GM23338 (cell line): Measurements from ENCODE around the gene UNC5B. TPM values are rescaled to one million over a fixed set of nuclear protein-coding genes. Genes with fewer than 3 reads are reported as not detected.

ENCODE experiments used
- ATAC-seq: fragments of 200-7000 bp; cut with Tn5 transposase; 3 replicates; pipeline ENCODE4 v1.9.1; 2020
- DNase-seq: peaks from one replicate; pipeline ENCODE4 v3.0.0-alpha.2; 2015; ENCODE audit warnings: low spot score
- H2AFZ ChIP-seq: fragments of 200-600 bp; sonication (generic); 2 replicates; pipeline ENCODE4 v1.8.0; 2016; ENCODE audit warnings: antibody characterized with exemption, mild to moderate bottlenecking, moderate library complexity
- H3F3A ChIP-seq: fragments of 200-600 bp; sonication (generic); replicated peaks from 2 replicates; pipeline ENCODE4 v1.8.0; 2017; ENCODE audit warnings: antibody characterized with exemption, mixed run types, low read depth
- H3K27ac ChIP-seq: fragments of 200-600 bp; sonication (generic); 2 replicates; pipeline ENCODE4 v1.6.1; 2016; ENCODE audit warnings: low read depth
- H3K27me3 ChIP-seq: fragments of 200-600 bp; sonication (generic); 2 replicates; pipeline ENCODE4 v1.8.0; 2016; ENCODE audit warnings: mild to moderate bottlenecking, mixed run types, moderate library complexity; ENCODE audit not compliant: insufficient read depth
- H3K36me3 ChIP-seq: fragments of 200-600 bp; sonication (generic); 2 replicates; pipeline ENCODE4 v1.8.0; 2016; ENCODE audit warnings: mild to moderate bottlenecking; ENCODE audit not compliant: insufficient read depth
- H3K4me1 ChIP-seq: fragments of 200-600 bp; sonication (generic); 2 replicates; pipeline ENCODE4 v1.8.0; 2016; ENCODE audit warnings: mild to moderate bottlenecking, moderate library complexity; ENCODE audit not compliant: insufficient read depth
- H3K4me2 ChIP-seq: fragments of 200-600 bp; sonication (generic); 2 replicates; pipeline ENCODE4 v1.7.1; 2017; ENCODE audit warnings: mixed run types
- H3K4me3 ChIP-seq: fragments of 200-600 bp; sonication (generic); 2 replicates; pipeline ENCODE4 v1.6.1; 2016; ENCODE audit warnings: mixed run types
- H3K79me2 ChIP-seq: fragments of 200-600 bp; sonication (generic); replicated peaks from 2 replicates; pipeline ENCODE4 v1.8.0; 2017; ENCODE audit warnings: mild to moderate bottlenecking; ENCODE audit not compliant: insufficient read depth
- H3K9me2 ChIP-seq: fragments of 200-600 bp; sonication (generic); 2 replicates; pipeline ENCODE4 v1.8.0; 2017; ENCODE audit not compliant: insufficient read depth
- H4K20me1 ChIP-seq: fragments of 200-600 bp; sonication (generic); replicated peaks from 2 replicates; pipeline ENCODE4 v1.8.0; 2017; ENCODE audit warnings: mild to moderate bottlenecking; ENCODE audit not compliant: insufficient read depth
- H3K27ac Mint-ChIP-seq: 2 replicates; pipeline ENCODE4 v1.8.0; 2020; ENCODE audit warnings: inconsistent platforms, mild to moderate bottlenecking, moderate library complexity, mixed read lengths
- H3K27me3 Mint-ChIP-seq: 3 replicates; pipeline ENCODE4 v1.8.0; 2022; ENCODE audit warnings: low read depth, mild to moderate bottlenecking, moderate library complexity, mixed read lengths, inconsistent platforms; ENCODE audit not compliant: insufficient read depth, poor library complexity
- H3K36me3 Mint-ChIP-seq: 3 replicates; pipeline ENCODE4 v1.8.0; 2021; ENCODE audit warnings: low read depth, mild to moderate bottlenecking, inconsistent platforms, moderate library complexity, mixed read lengths
- H3K4me1 Mint-ChIP-seq: 3 replicates; pipeline ENCODE4 v1.8.0; 2020; ENCODE audit warnings: mild to moderate bottlenecking, inconsistent platforms, mixed read lengths
- H3K4me3 Mint-ChIP-seq: 3 replicates; pipeline ENCODE4 v1.8.0; 2021; ENCODE audit warnings: moderate library complexity, mild to moderate bottlenecking, inconsistent platforms, mixed read lengths
- H3K9me3 Mint-ChIP-seq: 3 replicates; pipeline ENCODE4 v1.8.0; 2020; ENCODE audit warnings: moderate library complexity, mild to moderate bottlenecking, inconsistent platforms, mixed read lengths
- CTCF ChIP-seq, 2 experiments: fragments of 200-600 bp in 1 of 2; sonication (generic) in 1 of 2; conservative IDR thresholded peaks; 2 replicates each; pipeline versions ENCODE4 v1.5.1 to v1.6.1; 2016 to 2017; ENCODE audit warnings: antibody characterized with exemption in 2 of 2, low read depth in 2 of 2, mild to moderate bottlenecking in 2 of 2, moderate library complexity in 1 of 2
- ETS1 ChIP-seq: IDR thresholded peaks from 2 replicates; pipeline ENCODE4 v1.6.1; 2016; ENCODE audit warnings: antibody characterized with exemption
- ZNF462 ChIP-seq: fragments of 250-450 bp; sonication (Bioruptor Pico); IDR thresholded peaks from 2 replicates; pipeline ENCODE4 v1.5.0; 2020; ENCODE audit warnings: mild to moderate bottlenecking, moderate library complexity
- polyA plus RNA-seq: library from polyadenylated mRNA; unstranded; fragments of >200 nt; fragmentation: Nextera tagmentation; extraction: Ambion mirVana; gene quantifications from 2 replicates; pipeline ENCODE4 v1.2.1, GENCODE V29; 2016
- total RNA-seq: library from RNA; depleted of rRNA; stranded (reverse); fragments of >200 nt; shearing (Covaris generic); gene quantifications from 2 replicates; pipeline ENCODE4 v1.2.3, GENCODE V29; 2014

The UNC5B gene
- total and polyA plus RNA-seq, 2 experiments from 2014 or later, result 8.0 to 31.2 TPM

DNA sequence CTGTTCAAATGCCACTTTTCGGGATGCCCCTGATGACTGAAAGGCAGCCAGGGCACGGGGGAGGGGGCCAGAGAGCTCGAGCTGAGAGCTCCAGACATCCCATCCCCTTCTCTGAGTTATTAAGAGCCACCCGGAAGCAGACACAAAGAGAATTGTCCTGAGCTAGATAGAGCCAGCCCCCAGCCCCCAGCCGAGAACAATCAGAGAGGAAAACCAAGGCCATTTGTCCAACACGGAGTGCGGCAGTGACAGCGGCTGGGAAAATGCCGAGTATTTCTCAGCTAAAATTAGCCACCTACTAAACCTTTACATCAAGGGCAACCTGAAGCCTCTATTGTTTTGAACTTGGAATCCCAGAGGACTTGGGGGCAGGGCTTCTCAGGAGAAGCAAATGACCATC is 51.0 kb downstream of the UNC5B start (continued):
- TF ChIP-seq ZNF462 (CRISPR knock-in tag) (no peak), ETS1 (no peak)

GRCh38 chr10:71264345-71265200 is 52.2 kb downstream of the UNC5B start:
- peaks cover 85% of the 10 kb centered on the region for H3K4me1 Mint-ChIP-seq
- H3K36me3 Mint-ChIP-seq, result no peaks in the 10 kb centered on the region; the same call in 2 of the 3 replicates
- H3K27ac Mint-ChIP-seq, result no peak overlapping the region
- Histone ChIP-seq H3K27me3 (no peaks in the 10 kb centered on the region), H3K4me2 (peak overlapping the region; percentile 20; the same call in 1 of the 2 replicates), H3K4me3 (no peak overlapping the region), H3F3A (peaks cover 7% of the 10 kb centered on the region), H3K27ac (no peak overlapping the region), H3K79me2 (peaks cover 17% of the 10 kb centered on the region; the same call in 1 of the 2 replicates), H3K4me1 (peaks cover 61% of the 10 kb centered on the region), H3K36me3 (no peaks in the 10 kb centered on the region), H2AFZ (no peak overlapping the region), H3K9me2 (no peaks in the 10 kb centered on the region), H4K20me1 (no peaks in the 10 kb centered on the region; the same call in 1 of the 2 replicates)
- DNase-seq (no peak), ATAC-seq (no peak)
- peaks cover 20% of the 10 kb centered on the region for H3K27me3 Mint-ChIP-seq
- H3K9me3 Mint-ChIP-seq, result no peaks in the 10 kb centered on the region; the same call in 2 of the 3 replicates
- H3K4me3 Mint-ChIP-seq, result no peak overlapping the region; the same call in 2 of the 3 replicates
- TF ChIP-seq ZNF462 (CRISPR knock-in tag), result no peak
- TF ChIP-seq CTCF (conservative IDR thresholded peaks at IDR 0.05; ENCODE audit: low read depth in 2 of 2), result no peak
